Loucy (cell line): ENCODE results near the gene OR51S1.
"Not testable (repeated sequence)": the region's sequence is repeated elsewhere in the genome, so short reads cannot be mapped to it uniquely, and the experiment has no call there.

ENCODE experiments used
- H2AFZ ChIP-seq: fragments of 200-600 bp; sonication (generic); 2 replicates; pipeline ENCODE4 v1.6.0; 2016; ENCODE audit warnings: antibody characterized with exemption, mild to moderate bottlenecking, low read length, moderate library complexity
- H3F3A ChIP-seq: fragments of 200-600 bp; 2 replicates; pipeline ENCODE4 v1.6.0; 2016; ENCODE audit warnings: antibody characterized with exemption, low read depth, mild to moderate bottlenecking
- H3K27me3 ChIP-seq: fragments of 200-600 bp; sonication (generic); 2 replicates; pipeline ENCODE4 v1.6.1; 2014; ENCODE audit warnings: low read length, mild to moderate bottlenecking; ENCODE audit not compliant: insufficient read depth, poor library complexity, severe bottlenecking
- H3K36me3 ChIP-seq: fragments of 200-600 bp; sonication (generic); 2 replicates; pipeline ENCODE4 v1.6.1; 2016; ENCODE audit warnings: low read length; ENCODE audit not compliant: insufficient read depth
- H3K4me1 ChIP-seq: fragments of 200-600 bp; sonication (generic); 2 replicates; pipeline ENCODE4 v1.5.1; 2014; ENCODE audit warnings: low read length, mild to moderate bottlenecking; ENCODE audit not compliant: insufficient read depth, poor library complexity, severe bottlenecking
- H3K4me2 ChIP-seq: fragments of 200-600 bp; sonication (generic); 2 replicates; pipeline ENCODE4 v1.6.0; 2014; ENCODE audit warnings: antibody characterized with exemption, low read length, low read depth, mild to moderate bottlenecking; ENCODE audit not compliant: poor library complexity, severe bottlenecking
- H3K4me3 ChIP-seq: fragments of 200-600 bp; sonication (generic); 2 replicates; pipeline ENCODE4 v1.5.1; 2014; ENCODE audit warnings: low read length, mild to moderate bottlenecking, mixed read lengths; ENCODE audit not compliant: poor library complexity, severe bottlenecking
- H3K79me2 ChIP-seq: fragments of 200-600 bp; sonication (generic); 2 replicates; pipeline ENCODE4 v1.6.1; 2014; ENCODE audit warnings: low read length; ENCODE audit not compliant: insufficient read depth
- H3K9ac ChIP-seq: fragments of 200-600 bp; sonication (generic); 2 replicates; pipeline ENCODE4 v1.6.0; 2014; ENCODE audit warnings: mild to moderate bottlenecking, low read depth, low read length, moderate library complexity; ENCODE audit not compliant: poor library complexity, severe bottlenecking
- H3K9me2 ChIP-seq: fragments of 200-600 bp; sonication (generic); replicated peaks from 2 replicates; pipeline ENCODE4 v1.6.1; 2016; ENCODE audit warnings: low read depth, low read length, mixed read lengths
- H3K9me3 ChIP-seq: fragments of 200-600 bp; sonication (generic); 2 replicates; pipeline ENCODE4 v1.6.1; 2014; ENCODE audit warnings: mild to moderate bottlenecking, antibody characterized with exemption, low read length, low read depth; ENCODE audit not compliant: insufficient read depth
- H4K20me1 ChIP-seq: fragments of 200-600 bp; sonication (generic); 2 replicates; pipeline ENCODE4 v1.6.0; 2014; ENCODE audit warnings: antibody characterized with exemption, low read length, mild to moderate bottlenecking; ENCODE audit not compliant: insufficient read depth, poor library complexity, severe bottlenecking
- CTCF ChIP-seq: fragments of 200-600 bp; sonication (generic); conservative IDR thresholded peaks from 2 replicates; pipeline ENCODE4 v1.5.1; 2014; ENCODE audit warnings: mild to moderate bottlenecking, antibody characterized with exemption, low read length
- EZH2phosphoT487 ChIP-seq: fragments of 200-600 bp; IDR thresholded peaks from 2 replicates; pipeline ENCODE4 v1.6.1; 2018; ENCODE audit warnings: antibody characterized with exemption, mild to moderate bottlenecking, moderate library complexity, borderline replicate concordance

The OR51S1 gene

GRCh38 chr11:4865855-4866254, 16.8 kb upstream of the OR51S1 start:
- Histone ChIP-seq H4K20me1 (no peaks in the 10 kb centered on the region), H3K27me3 (no peaks in the 10 kb centered on the region), H2AFZ (no peak overlapping the region), H3K9me3 (no peaks in the 10 kb centered on the region), H3K9me2 (no peaks in the 10 kb centered on the region), H3K4me3 (no peak overlapping the region), H3K36me3 (no peaks in the 10 kb centered on the region), H3K4me1 (no peaks in the 10 kb centered on the region), H3K4me2 (no peak overlapping the region), H3K79me2 (no peaks in the 10 kb centered on the region), H3F3A (no peaks in the 10 kb centered on the region), H3K9ac (no peak overlapping the region)
- TF ChIP-seq EZH2phosphoT487 (no peak), CTCF (no peak)

GRCh38 chr11:4863876-4864275, 14.9 kb upstream of the OR51S1 start:
- H3K4me1 ChIP-seq = no peaks in the 10 kb centered on the region
- H3K9ac ChIP-seq = no peak overlapping the region
- no peaks in the 10 kb centered on the region for H3K36me3 ChIP-seq
- no peaks in the 10 kb centered on the region for H3K9me2 ChIP-seq
- no peaks in the 10 kb centered on the region for H3F3A ChIP-seq
- H3K9me3 ChIP-seq = no peaks in the 10 kb centered on the region
- H3K79me2 ChIP-seq = no peaks in the 10 kb centered on the region
- no peaks in the 10 kb centered on the region for H4K20me1 ChIP-seq
- TF ChIP-seq CTCF (no peak), EZH2phosphoT487 (no peak)
- no peak overlapping the region for H3K4me3 ChIP-seq
- no peak overlapping the region for H2AFZ ChIP-seq
- H3K27me3 ChIP-seq = no peaks in the 10 kb centered on the region
- H3K4me2 ChIP-seq = no peak overlapping the region

- no peaks in the 10 kb centered on the region for H3K27me3 ChIP-seq
- no peak for TF ChIP-seq EZH2phosphoT487
- TF ChIP-seq CTCF = no peak
- H3K9me2 ChIP-seq = no peaks in the 10 kb centered on the region
- no peaks in the 10 kb centered on the region for H3K79me2 ChIP-seq
- no peaks in the 10 kb centered on the region for H3K36me3 ChIP-seq
- no peaks in the 10 kb centered on the region for H3K4me1 ChIP-seq
- no peak overlapping the region for H3K9ac ChIP-seq
- no peaks in the 10 kb centered on the region for H4K20me1 ChIP-seq
- H2AFZ ChIP-seq = no peak overlapping the region
- no peak overlapping the region for H3K4me2 ChIP-seq
- H3K9me3 ChIP-seq = no peaks in the 10 kb centered on the region
- no peaks in the 10 kb centered on the region for H3F3A ChIP-seq
- no peak overlapping the region for H3K4me3 ChIP-seq
These were observed 13.6 kb upstream of the OR51S1 start for GRCh38 chr11:4862447-4863236.

GRCh38 chr11:4854286-4854685, 5.3 kb upstream of the OR51S1 start:
- H3K36me3 ChIP-seq = not testable (repeated sequence)

More at GRCh38 chr11:4854286-4854685, 5.3 kb upstream of the OR51S1 start:
- H3K4me3 ChIP-seq, H3K9me3 ChIP-seq, H3K79me2 ChIP-seq, H2AFZ ChIP-seq, H3K4me2 ChIP-seq, H3K9ac ChIP-seq, H3K4me1 ChIP-seq, H4K20me1 ChIP-seq, H3F3A ChIP-seq, H3K9me2 ChIP-seq, H3K27me3 ChIP-seq: not testable (repeated sequence)
